HL-60 (cell line): Measurements from ENCODE around the gene GNG7.

Experiments
- DNase-seq, 2 experiments: peaks; one replicate each; pipeline ENCODE4 v3.0.0-alpha.2; 2010 to 2020; ENCODE audit warnings: low read depth in 1 of 2, low spot score in 1 of 2
- H3K27ac ChIP-seq: fragments of 250-450 bp; sonication (Bioruptor Pico); replicated peaks from 2 replicates; pipeline ENCODE4 v1.5.1; 2020; ENCODE audit warnings: mild to moderate bottlenecking, moderate library complexity
- H3K27me3 ChIP-seq: fragments of 250-450 bp; sonication (Bioruptor Pico); 2 replicates; pipeline ENCODE4 v1.5.1; 2021; ENCODE audit warnings: mild to moderate bottlenecking, moderate library complexity; ENCODE audit not compliant: insufficient read depth, poor library complexity, severe bottlenecking
- H3K4me3 ChIP-seq: replicated peaks from 2 replicates; pipeline ENCODE4 v1.5.1; 2011; ENCODE audit warnings: mild to moderate bottlenecking, control low read depth, low read length; ENCODE audit not compliant: insufficient read depth
- GABPA ChIP-seq: IDR thresholded peaks from 2 replicates; pipeline ENCODE4 v1.6.1; 2012; ENCODE audit warnings: low read depth
- POLR2AphosphoS5 ChIP-seq: IDR thresholded peaks from 2 replicates; pipeline ENCODE4 v1.6.1; 2012; ENCODE audit warnings: low read depth
- SPI1 ChIP-seq: IDR thresholded peaks from 2 replicates; pipeline ENCODE4 v1.6.1; 2012; ENCODE audit warnings: low read depth, mild to moderate bottlenecking, borderline replicate concordance
- TF ChIP-seq, protein P1 (sequence below): IDR thresholded peaks from 2 replicates; pipeline ENCODE4 v1.6.1; 2012; ENCODE audit warnings: low read depth; ENCODE audit not compliant: insufficient replicate concordance
- TF ChIP-seq, protein P2 (sequence below): IDR thresholded peaks from one replicate; pipeline ENCODE4 v1.5.1; 2011; ENCODE audit warnings: low read length, control low read depth, inconsistent platforms; ENCODE audit not compliant: insufficient read depth

GNG7 gene

DNA sequence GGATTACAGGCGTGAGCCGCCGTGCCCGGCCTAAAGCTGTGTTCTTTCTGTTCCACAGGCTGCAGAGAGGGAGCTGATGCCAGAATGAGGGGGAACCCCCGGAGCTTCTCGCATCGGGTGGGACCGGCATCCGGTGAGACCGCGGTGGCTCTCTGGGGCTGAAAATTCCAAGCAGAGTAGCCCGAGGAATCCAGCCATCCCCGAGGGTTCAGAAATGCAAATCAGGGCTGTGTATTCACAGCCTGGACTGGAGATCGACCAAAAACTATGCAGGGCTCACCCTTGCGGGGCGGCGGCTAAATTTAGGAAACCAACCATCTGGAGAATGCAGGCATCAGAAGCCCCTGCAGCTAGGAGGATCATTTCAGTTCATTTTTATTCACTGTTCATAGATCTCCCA, 99.2 kb downstream of the GNG7 start:
- TF ChIP-seq POLR2AphosphoS5 (no peak), GABPA (no peak), SPI1 (no peak)
- TF ChIP-seq, protein P1, sequence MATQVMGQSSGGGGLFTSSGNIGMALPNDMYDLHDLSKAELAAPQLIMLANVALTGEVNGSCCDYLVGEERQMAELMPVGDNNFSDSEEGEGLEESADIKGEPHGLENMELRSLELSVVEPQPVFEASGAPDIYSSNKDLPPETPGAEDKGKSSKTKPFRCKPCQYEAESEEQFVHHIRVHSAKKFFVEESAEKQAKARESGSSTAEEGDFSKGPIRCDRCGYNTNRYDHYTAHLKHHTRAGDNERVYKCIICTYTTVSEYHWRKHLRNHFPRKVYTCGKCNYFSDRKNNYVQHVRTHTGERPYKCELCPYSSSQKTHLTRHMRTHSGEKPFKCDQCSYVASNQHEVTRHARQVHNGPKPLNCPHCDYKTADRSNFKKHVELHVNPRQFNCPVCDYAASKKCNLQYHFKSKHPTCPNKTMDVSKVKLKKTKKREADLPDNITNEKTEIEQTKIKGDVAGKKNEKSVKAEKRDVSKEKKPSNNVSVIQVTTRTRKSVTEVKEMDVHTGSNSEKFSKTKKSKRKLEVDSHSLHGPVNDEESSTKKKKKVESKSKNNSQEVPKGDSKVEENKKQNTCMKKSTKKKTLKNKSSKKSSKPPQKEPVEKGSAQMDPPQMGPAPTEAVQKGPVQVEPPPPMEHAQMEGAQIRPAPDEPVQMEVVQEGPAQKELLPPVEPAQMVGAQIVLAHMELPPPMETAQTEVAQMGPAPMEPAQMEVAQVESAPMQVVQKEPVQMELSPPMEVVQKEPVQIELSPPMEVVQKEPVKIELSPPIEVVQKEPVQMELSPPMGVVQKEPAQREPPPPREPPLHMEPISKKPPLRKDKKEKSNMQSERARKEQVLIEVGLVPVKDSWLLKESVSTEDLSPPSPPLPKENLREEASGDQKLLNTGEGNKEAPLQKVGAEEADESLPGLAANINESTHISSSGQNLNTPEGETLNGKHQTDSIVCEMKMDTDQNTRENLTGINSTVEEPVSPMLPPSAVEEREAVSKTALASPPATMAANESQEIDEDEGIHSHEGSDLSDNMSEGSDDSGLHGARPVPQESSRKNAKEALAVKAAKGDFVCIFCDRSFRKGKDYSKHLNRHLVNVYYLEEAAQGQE: no peak
- TF ChIP-seq, protein P2, sequence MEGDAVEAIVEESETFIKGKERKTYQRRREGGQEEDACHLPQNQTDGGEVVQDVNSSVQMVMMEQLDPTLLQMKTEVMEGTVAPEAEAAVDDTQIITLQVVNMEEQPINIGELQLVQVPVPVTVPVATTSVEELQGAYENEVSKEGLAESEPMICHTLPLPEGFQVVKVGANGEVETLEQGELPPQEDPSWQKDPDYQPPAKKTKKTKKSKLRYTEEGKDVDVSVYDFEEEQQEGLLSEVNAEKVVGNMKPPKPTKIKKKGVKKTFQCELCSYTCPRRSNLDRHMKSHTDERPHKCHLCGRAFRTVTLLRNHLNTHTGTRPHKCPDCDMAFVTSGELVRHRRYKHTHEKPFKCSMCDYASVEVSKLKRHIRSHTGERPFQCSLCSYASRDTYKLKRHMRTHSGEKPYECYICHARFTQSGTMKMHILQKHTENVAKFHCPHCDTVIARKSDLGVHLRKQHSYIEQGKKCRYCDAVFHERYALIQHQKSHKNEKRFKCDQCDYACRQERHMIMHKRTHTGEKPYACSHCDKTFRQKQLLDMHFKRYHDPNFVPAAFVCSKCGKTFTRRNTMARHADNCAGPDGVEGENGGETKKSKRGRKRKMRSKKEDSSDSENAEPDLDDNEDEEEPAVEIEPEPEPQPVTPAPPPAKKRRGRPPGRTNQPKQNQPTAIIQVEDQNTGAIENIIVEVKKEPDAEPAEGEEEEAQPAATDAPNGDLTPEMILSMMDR: no peak
- Histone ChIP-seq H3K4me3 (no peak overlapping the region), H3K27ac (no peak overlapping the region), H3K27me3 (no peaks in the 10 kb centered on the region)
- DNase-seq: no peak

DNA sequence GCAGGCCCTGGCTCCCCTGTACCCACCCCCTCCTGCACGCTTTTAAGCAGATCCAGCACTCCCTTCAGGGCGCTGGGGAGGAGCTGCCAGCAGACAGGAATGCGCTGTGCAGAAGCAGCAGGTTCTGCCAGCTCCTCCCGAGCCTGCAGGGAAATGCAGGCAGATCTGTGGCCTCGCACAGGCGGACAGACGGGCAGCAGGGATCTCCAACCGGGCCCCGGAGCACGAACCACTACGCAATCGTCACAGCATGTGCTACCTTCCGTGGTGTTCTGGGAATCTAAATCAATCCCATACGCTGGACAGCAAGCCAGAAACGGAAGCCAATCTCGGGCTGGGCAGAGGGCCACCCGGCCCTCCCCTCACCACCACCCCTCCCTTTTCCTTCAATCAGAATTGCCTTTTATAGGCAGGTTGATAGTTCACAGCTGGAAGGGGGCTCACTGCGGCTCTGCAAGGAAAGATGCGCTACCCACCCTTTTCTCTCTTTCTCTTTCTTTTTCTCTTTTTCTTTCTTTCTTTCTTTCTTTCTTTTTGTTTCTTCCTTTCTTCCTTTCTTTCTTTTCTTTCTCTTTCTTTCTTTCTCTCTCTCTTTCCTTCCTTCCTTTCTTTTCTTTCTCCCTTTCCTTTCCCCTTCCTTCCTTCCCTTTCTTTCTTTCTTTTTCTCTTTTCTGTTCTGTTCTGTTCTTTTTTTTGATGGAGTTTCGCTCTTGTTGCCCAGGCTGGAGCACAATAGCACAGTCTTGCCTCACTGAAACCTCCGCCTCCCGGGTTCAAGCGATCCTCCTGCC, 99.9 kb downstream of the GNG7 start:
- DNase-seq: no peak
- Histone ChIP-seq H3K27me3 (no peaks in the 10 kb centered on the region), H3K27ac (no peak overlapping the region), H3K4me3 (no peak overlapping the region)
- TF ChIP-seq GABPA (no peak), SPI1 (no peak), POLR2AphosphoS5 (no peak)
- TF ChIP-seq, protein P1: no peak
- TF ChIP-seq, protein P2: no peak

DNA sequence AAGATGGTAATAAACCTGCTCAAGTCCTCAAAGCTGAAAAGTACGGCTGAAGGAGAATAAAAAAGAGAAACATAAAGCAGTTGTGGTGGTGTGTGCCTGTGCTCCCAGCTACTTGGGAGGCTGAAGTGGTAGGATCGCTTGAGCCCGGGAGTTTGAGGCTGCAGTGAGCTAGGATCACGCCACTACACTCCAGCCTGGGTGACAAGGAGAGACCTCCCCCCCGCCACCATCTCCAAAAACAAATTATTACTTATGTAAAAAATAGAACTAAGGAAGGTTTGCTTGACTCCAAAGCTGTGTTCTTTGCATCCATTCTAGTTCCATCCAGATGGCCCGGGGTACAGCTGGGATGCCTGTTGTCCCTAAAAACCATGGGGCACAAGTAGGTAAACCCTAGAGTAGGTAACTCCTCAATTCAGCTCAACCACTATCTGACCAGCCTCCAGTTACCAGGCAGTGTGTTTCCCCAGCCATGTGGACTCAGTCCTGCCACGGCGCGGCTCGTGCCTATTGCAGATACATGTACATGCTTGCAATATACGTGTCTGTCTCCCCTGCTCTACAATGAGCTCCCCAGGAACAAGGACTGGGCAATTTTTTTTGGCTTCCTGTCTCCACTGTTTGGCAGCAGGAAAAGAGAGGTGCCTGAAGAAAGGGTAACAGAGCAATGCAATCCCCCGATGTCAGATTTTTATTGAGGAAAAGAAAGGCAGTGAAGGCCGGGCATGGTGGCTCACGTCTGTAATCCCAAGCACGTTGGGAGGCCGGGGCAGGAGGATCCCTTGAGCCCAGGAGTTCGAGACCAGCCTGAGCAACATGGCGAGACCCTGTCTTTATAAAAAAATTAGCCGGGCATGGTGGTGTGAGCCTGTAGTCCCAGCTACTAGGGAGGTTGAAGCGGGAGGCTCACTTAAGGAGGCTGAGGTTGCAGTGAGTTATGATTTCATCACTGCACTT, 101.3 kb downstream of the GNG7 start:
- Histone ChIP-seq H3K4me3 (no peak overlapping the region), H3K27ac (no peak overlapping the region), H3K27me3 (no peaks in the 10 kb centered on the region)
- TF ChIP-seq, protein P1: no peak
- TF ChIP-seq, protein P2: no peak
- TF ChIP-seq GABPA: no peak
- TF ChIP-seq POLR2AphosphoS5: no peak
- no peak for TF ChIP-seq SPI1
- DNase-seq: no peak
